ENCODE measurements around the gene VSNL1.

The VSNL1 gene

GRCh38 chr2:17533546-17533945 lies 7.0 kb upstream of the VSNL1 start:
- TF ChIP-seq, protein P1, sequence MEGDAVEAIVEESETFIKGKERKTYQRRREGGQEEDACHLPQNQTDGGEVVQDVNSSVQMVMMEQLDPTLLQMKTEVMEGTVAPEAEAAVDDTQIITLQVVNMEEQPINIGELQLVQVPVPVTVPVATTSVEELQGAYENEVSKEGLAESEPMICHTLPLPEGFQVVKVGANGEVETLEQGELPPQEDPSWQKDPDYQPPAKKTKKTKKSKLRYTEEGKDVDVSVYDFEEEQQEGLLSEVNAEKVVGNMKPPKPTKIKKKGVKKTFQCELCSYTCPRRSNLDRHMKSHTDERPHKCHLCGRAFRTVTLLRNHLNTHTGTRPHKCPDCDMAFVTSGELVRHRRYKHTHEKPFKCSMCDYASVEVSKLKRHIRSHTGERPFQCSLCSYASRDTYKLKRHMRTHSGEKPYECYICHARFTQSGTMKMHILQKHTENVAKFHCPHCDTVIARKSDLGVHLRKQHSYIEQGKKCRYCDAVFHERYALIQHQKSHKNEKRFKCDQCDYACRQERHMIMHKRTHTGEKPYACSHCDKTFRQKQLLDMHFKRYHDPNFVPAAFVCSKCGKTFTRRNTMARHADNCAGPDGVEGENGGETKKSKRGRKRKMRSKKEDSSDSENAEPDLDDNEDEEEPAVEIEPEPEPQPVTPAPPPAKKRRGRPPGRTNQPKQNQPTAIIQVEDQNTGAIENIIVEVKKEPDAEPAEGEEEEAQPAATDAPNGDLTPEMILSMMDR (IDR thresholded peaks at IDR 0.05; ENCODE audit: insufficient read depth, low read depth, low read length, missing control alignments) = no peak
- H3K4me3 ChIP-seq (ENCODE audit: low read length) = no peak overlapping the region
- no peak for DNase-seq (ENCODE audit: low read depth)

DNA sequence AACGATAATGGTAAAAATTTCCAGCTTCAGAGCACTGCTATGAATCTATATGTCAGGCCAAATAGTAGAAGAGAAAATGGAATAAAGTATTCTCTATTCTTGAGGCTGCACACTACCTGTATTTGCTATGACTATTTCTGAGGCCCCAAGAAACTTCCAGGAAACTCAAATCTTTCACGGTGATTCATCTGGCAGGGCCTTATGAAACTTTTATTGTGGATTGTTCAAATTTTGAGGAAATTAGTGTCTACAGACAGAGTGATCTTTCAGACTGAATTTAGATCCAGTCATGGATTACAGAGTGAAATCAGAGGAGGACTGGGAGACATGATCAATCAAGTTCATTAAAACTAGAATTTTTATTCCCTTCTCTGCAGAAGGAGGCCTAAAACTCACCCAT lies 4.1 kb upstream of the VSNL1 start:
- TF ChIP-seq, protein P1 (IDR thresholded peaks at IDR 0.05; ENCODE audit: insufficient read depth, low read depth, low read length, missing control alignments) = no peak
- DNase-seq (ENCODE audit: low read depth) = peak; percentile 68
- H3K4me3 ChIP-seq (ENCODE audit: low read length) = no peak overlapping the region

DNA sequence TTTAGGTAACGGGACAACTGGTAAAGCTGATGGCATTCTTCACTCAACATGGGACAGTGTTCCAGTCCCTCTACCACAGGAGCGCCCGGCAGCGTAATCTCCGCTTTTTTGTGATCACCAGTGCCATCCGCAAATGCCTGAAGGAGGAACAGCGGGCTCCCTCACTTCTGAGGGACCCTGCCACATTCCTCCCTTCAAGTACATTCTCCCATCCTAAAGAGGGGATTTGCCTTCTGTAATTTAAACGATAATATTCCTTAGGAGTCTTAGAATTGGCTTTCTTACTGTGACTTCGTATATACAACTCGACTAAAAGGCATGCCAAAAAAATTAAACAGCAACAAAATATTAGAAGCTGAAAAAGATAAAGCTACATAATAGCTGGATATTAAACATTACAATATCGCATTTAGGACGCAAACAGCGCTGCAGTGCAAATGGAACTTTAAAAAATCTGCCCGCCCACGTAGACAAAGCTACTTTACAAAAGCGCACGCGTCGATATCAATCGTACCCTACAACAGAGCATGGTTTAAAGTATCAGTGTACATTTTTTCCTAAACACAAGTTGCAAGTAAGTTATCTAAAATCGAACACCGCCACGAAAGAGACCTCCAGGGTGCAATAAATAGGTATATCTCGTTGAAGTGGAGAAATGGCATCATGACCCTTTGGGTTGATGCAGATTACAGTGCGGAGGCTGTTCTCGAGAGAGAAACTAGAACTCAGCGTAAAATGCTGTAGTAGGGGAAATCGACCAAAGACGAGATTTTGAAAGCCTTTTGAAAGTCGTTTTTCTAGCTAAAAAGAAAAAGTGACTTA lies 2.3 kb upstream of the VSNL1 start:
- TF ChIP-seq, protein P1 (IDR thresholded peaks at IDR 0.05; ENCODE audit: insufficient read depth, low read depth, low read length, missing control alignments) = no peak
- H3K4me3 ChIP-seq (ENCODE audit: low read length) = peak overlapping the region; percentile 84
- peak; percentile 48 for DNase-seq (ENCODE audit: low read depth)

- peak; percentile 98 for DNase-seq (ENCODE audit: low read depth)
- peak overlapping the region; percentile 84 for H3K4me3 ChIP-seq (ENCODE audit: low read length)
- TF ChIP-seq, protein P1 (IDR thresholded peaks at IDR 0.05; ENCODE audit: insufficient read depth, low read depth, low read length, missing control alignments) = no peak
These were observed 1.5 kb upstream of the VSNL1 start for GRCh38 chr2:17538844-17539554.

GRCh38 chr2:17539611-17540092 lies 844 bp upstream of the VSNL1 start:
- TF ChIP-seq, protein P1 (IDR thresholded peaks at IDR 0.05; ENCODE audit: insufficient read depth, low read depth, low read length, missing control alignments) = no peak
- H3K4me3 ChIP-seq (ENCODE audit: low read length) = peak overlapping the region; percentile 84
- DNase-seq (ENCODE audit: low read depth) = peak; percentile 85

- TF ChIP-seq, protein P1 (IDR thresholded peaks at IDR 0.05; ENCODE audit: insufficient read depth, low read depth, low read length, missing control alignments) = no peak
- DNase-seq (ENCODE audit: low read depth) = peak; percentile 26
- peak overlapping the region; percentile 84 for H3K4me3 ChIP-seq (ENCODE audit: low read length)
These were observed 476 bp downstream of the VSNL1 start for GRCh38 chr2:17540813-17541530.
